ENCODE data around the gene DNAL1. TPM values are rescaled to one million over a fixed set of nuclear protein-coding genes. Genes with fewer than 3 reads are reported as not detected.

DNAL1 gene
- total and polyA plus RNA-seq, 8 donors = 14.6 to 19.5 (median 17.0) TPM

GRCh38 chr14:73713803-73714655 is 69.2 kb downstream of the DNAL1 start, which contains the start of gene PNMA1:
Gene PNMA1 (minus strand): TSS chr14:73714384. CDS start chr14:73713639, 745 bp downstream.
- peak; percentile 84 to 97 (median 92) for DNase-seq
- peaks cover 0 to 16% of the 10 kb centered on the region in 2 donors for H3K27me3 ChIP-seq
- intact Hi-C loops (cut with DNase I) = no loop called here
- ATAC-seq = peak; percentile 92
- peak within 1 kb of the TSS; percentile 75 to 83 for H3K4me3 ChIP-seq
- no peak for TF ChIP-seq CTCF (IDR thresholded peaks at IDR 0.05)
- no peaks in the 10 kb centered on the region for H3K9me3 ChIP-seq
- peaks cover 0 to 36% of the 10 kb centered on the region in 2 donors for H3K36me3 ChIP-seq
- H3K4me1 ChIP-seq = peaks cover 8 to 33% of the 10 kb centered on the region in 2 donors
- H3K27ac ChIP-seq = peak within 1 kb of the TSS; percentile 93 to 94

- Histone ChIP-seq H3K9me3 (no peaks in the 10 kb centered on the region), H3K27me3 (peaks cover 0 to 16% of the 10 kb centered on the region in 2 donors), H3K4me3 (peak overlapping the region; percentile 75 to 83), H3K27ac (peak overlapping the region; percentile 93 to 94), H3K36me3 (peaks cover 0 to 43% of the 10 kb centered on the region in 2 donors), H3K4me1 (peaks cover 8 to 33% of the 10 kb centered on the region in 2 donors)
- intact Hi-C loops (cut with DNase I) = no loop called here
- DNase-seq (no peak), ATAC-seq (no peak)
- no peak for TF ChIP-seq CTCF (IDR thresholded peaks at IDR 0.05)
These were observed 69.9 kb downstream of the DNAL1 start for GRCh38 chr14:73714656-73715081.

GRCh38 chr14:73715707-73716106 is 70.9 kb downstream of the DNAL1 start:
- H3K27me3 ChIP-seq = peaks cover 0 to 16% of the 10 kb centered on the region in 2 donors
- intact Hi-C loops (cut with DNase I) = no loop called here
- H3K36me3 ChIP-seq = peaks cover 0 to 53% of the 10 kb centered on the region in 2 donors
- H3K27ac ChIP-seq = no peak overlapping the region
- no peak for TF ChIP-seq CTCF (IDR thresholded peaks at IDR 0.05)
- no peak for ATAC-seq
- DNase-seq = no peak
- no peak overlapping the region for H3K4me3 ChIP-seq
- no peaks in the 10 kb centered on the region for H3K9me3 ChIP-seq
- peaks cover 8 to 33% of the 10 kb centered on the region in 2 donors for H3K4me1 ChIP-seq

DNA sequence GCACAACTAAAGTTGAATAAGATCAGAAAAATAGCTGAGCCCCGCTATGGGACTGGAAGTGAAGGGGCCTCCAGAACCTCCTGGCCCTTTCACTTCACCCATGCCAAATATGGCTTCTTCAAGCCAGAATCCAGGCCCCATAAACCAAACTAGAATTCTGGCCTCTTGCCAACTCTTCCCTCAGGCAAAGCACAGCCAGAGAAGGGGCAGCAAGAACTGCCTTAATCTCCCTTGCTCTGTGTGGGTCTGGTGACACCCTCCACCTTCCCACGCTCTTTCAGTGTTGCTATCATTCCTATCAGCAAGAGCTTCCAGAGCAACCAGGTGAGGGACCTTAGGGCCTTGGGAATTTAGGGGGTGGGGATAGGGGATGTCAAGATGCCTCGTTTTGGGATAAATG is 72.5 kb downstream of the DNAL1 start:
- intact Hi-C loops (cut with DNase I) = no loop called here
- ATAC-seq = no peak
- Histone ChIP-seq H3K4me1 (peaks cover 8 to 21% of the 10 kb centered on the region in 2 donors), H3K9me3 (no peaks in the 10 kb centered on the region), H3K27me3 (peaks cover 0 to 11% of the 10 kb centered on the region in 2 donors), H3K36me3 (peaks cover 9 to 69% of the 10 kb centered on the region in 2 donors), H3K4me3 (no peak overlapping the region), H3K27ac (peak overlapping the region in 1 of 2 donors; percentile 16)
- TF ChIP-seq CTCF (IDR thresholded peaks at IDR 0.05) = no peak
- peak in 2 of 4 donors; percentile 23 to 38 for DNase-seq

GRCh38 chr14:73717711-73718417 is 73.1 kb downstream of the DNAL1 start:
- peaks cover 9 to 75% of the 10 kb centered on the region in 2 donors for H3K36me3 ChIP-seq
- intact Hi-C loops (cut with DNase I) = no loop called here
- DNase-seq = peak in 2 of 4 donors; percentile 37 to 64

More at GRCh38 chr14:73717711-73718417, 73.1 kb downstream of the DNAL1 start:
- Histone ChIP-seq H3K4me3 (no peak overlapping the region), H3K27me3 (peaks cover 0 to 5% of the 10 kb centered on the region in 2 donors), H3K9me3 (no peaks in the 10 kb centered on the region), H3K4me1 (peaks cover 3 to 15% of the 10 kb centered on the region in 2 donors), H3K27ac (peak overlapping the region; percentile 3 to 16)
- ATAC-seq = no peak
- no peak for TF ChIP-seq CTCF (IDR thresholded peaks at IDR 0.05)
